Panc1 (cell line): ENCODE measurements around the gene NR2F1. TPM values are rescaled to one million over a fixed set of nuclear protein-coding genes. Genes with fewer than 3 reads are reported as not detected.

Experiments used
- ATAC-seq: fragments of 200-7000 bp; cut with Tn5 transposase; 2 replicates; pipeline ENCODE4 v1.9.1; 2020; ENCODE audit warnings: mild to moderate bottlenecking, moderate library complexity
- BruUV-seq: library from RNA; stranded (reverse); fragments of 400-500 nt; replicated peaks from 2 replicates; lab custom pipeline; 2021; lab: Mats Ljungman, UMichigan
- CTCF ChIA-PET: fragments of 300-600 bp; sonication (Branson Sonifier 250); formaldehyde crosslinking; loops from one replicate; lab custom pipeline; 2022; ENCODE audit warnings: antibody characterized with exemption; lab: Charles Lee
- POLR2A ChIA-PET: fragments of 300-600 bp; sonication (Branson Sonifier 250); formaldehyde crosslinking; loops from one replicate; lab custom pipeline; 2022; ENCODE audit warnings: antibody characterized with exemption; lab: Charles Lee
- DNase-seq: peaks from one replicate; pipeline ENCODE4 v3.0.0-alpha.2; 2010; ENCODE audit warnings: low read depth, low spot score
- H3K27ac ChIP-seq: 2 replicates; pipeline ENCODE4 v1.5.1; 2011; ENCODE audit warnings: mild to moderate bottlenecking, low read length, inconsistent platforms
- H3K27me3 ChIP-seq: fragments of 200-500 bp; sonication (Bioruptor generic); 2 replicates; pipeline ENCODE4 v1.6.0; 2014; ENCODE audit warnings: low read length, inconsistent platforms; ENCODE audit not compliant: control insufficient read depth, insufficient read depth
- H3K36me3 ChIP-seq: fragments of 200-500 bp; sonication (Bioruptor generic); 2 replicates; pipeline ENCODE4 v1.5.1; 2014; ENCODE audit warnings: inconsistent platforms, mild to moderate bottlenecking, low read length, moderate library complexity; ENCODE audit not compliant: control insufficient read depth, insufficient read depth
- H3K4me1 ChIP-seq: 2 replicates; pipeline ENCODE4 v1.5.1; 2011; ENCODE audit warnings: inconsistent platforms, mild to moderate bottlenecking, low read length, moderate library complexity; ENCODE audit not compliant: control insufficient read depth, insufficient read depth
- H3K4me3 ChIP-seq, 2 experiments: 2 replicates each; pipeline ENCODE4 v1.5.1; 2011 to 2012; ENCODE audit warnings: low read depth in 2 of 2, low read length in 2 of 2, mild to moderate bottlenecking in 2 of 2, inconsistent platforms in 1 of 2, moderate library complexity in 1 of 2
- H3K9me3 ChIP-seq: fragments of 200-500 bp; sonication (Bioruptor generic); 2 replicates; pipeline ENCODE4 v1.5.1; 2014; ENCODE audit warnings: low read depth, mild to moderate bottlenecking, inconsistent platforms, low read length, moderate library complexity; ENCODE audit not compliant: control insufficient read depth, insufficient read depth
- CTCF ChIP-seq: fragments of 450-650 bp; IDR thresholded peaks from 2 replicates; pipeline ENCODE4 v1.5.1; 2017; ENCODE audit warnings: mild to moderate bottlenecking
- POLR2AphosphoS5 ChIP-seq: IDR thresholded peaks from 2 replicates; pipeline ENCODE4 v1.6.1; 2012; ENCODE audit warnings: mild to moderate bottlenecking, low read depth, low read length, moderate library complexity
- REST ChIP-seq, 2 experiments: IDR thresholded peaks; 2 replicates each; pipeline ENCODE4 v1.6.1; 2011 to 2012; ENCODE audit warnings: low read depth in 2 of 2, control low read depth in 1 of 2, low read length in 1 of 2, mild to moderate bottlenecking in 1 of 2, moderate library complexity in 1 of 2; ENCODE audit not compliant: insufficient read depth in 1 of 2
- SIN3A ChIP-seq: IDR thresholded peaks from 2 replicates; pipeline ENCODE4 v1.6.1; 2012; ENCODE audit warnings: low read depth, mild to moderate bottlenecking, low read length, moderate library complexity, borderline replicate concordance; ENCODE audit not compliant: insufficient read depth
- TCF7L2 ChIP-seq: IDR thresholded peaks from 2 replicates; pipeline ENCODE4 v1.6.1; 2011; ENCODE audit warnings: mild to moderate bottlenecking, low read depth, low read length, inconsistent platforms
- in situ Hi-C: cut with HindIII; loops from 2 replicates; pipeline ENCODE4 v1.10.0; 2016; ENCODE audit warnings: low sequenced_read_pairs, low pct_unique_long_range_greater_than_20kb
- intact Hi-C: fragments of 100-400 bp; cut with micrococcal nuclease; formaldehyde crosslinking; loops from one replicate; pipeline ENCODE4 v1.10.0; 2022; ENCODE audit not compliant: unreplicated experiment
- total RNA-seq: library from RNA; stranded (reverse); gene quantifications from one replicate; pipeline ENCODE4 v1.2.1, GENCODE V29; 2021; ENCODE audit not compliant: unreplicated experiment

The NR2F1 gene
- total RNA-seq, 1 experiment from 2014 or later: 49.5 TPM

GRCh38 chr5:93609762-93610161 lies 26.7 kb downstream of the NR2F1 start:
- H3K4me3 ChIP-seq: no peak overlapping the region
- DNase-seq (no peak), ATAC-seq (no peak)
- intact Hi-C loops: loop anchor here (5.0 to 10.0 kb wide), 2 partner anchors 193 to 305 kb away; no protein-coding TSS in a partner anchor
- ChIA-PET CTCF (no interaction called here), POLR2A (no interaction called here)
- H3K9me3 ChIP-seq: no peaks in the 10 kb centered on the region
- H3K27me3 ChIP-seq: peaks cover 44% of the 10 kb centered on the region
- H3K27ac ChIP-seq: no peak overlapping the region
- no peak for TF ChIP-seq CTCF
- no peak for TF ChIP-seq POLR2AphosphoS5
- TF ChIP-seq REST (IDR thresholded peaks at IDR 0.05; ENCODE audit: insufficient read depth in 1 of 2, low read depth in 2 of 2, low read length in 1 of 2): no peak
- TF ChIP-seq TCF7L2: no peak
- TF ChIP-seq SIN3A: no peak
- peaks cover 17% of the 10 kb centered on the region for H3K4me1 ChIP-seq
- BruUV-seq: no TSS peak
- in situ Hi-C loops: loop anchor here (25.0 kb wide), 1 partner anchor 203 kb away; no protein-coding TSS in a partner anchor
- no peaks in the 10 kb centered on the region; the same call in 1 of the 2 replicates for H3K36me3 ChIP-seq

- H3K27me3 ChIP-seq: peaks cover 44% of the 10 kb centered on the region
- DNase-seq (no peak), ATAC-seq (no peak)
- POLR2A ChIA-PET: no interaction called here
- CTCF ChIA-PET: no interaction called here
- H3K36me3 ChIP-seq: no peaks in the 10 kb centered on the region; the same call in 1 of the 2 replicates
- in situ Hi-C loops (loop anchor here (25.0 kb wide), 1 partner anchor 202 kb away; no protein-coding TSS in a partner anchor), intact Hi-C loops (loop anchor here (10.0 kb wide), 1 partner anchor 304 kb away; no protein-coding TSS in a partner anchor)
- no peak overlapping the region for H3K27ac ChIP-seq
- H3K4me3 ChIP-seq: no peak overlapping the region
- no peak for TF ChIP-seq SIN3A
- TF ChIP-seq REST (IDR thresholded peaks at IDR 0.05; ENCODE audit: insufficient read depth in 1 of 2, low read depth in 2 of 2, low read length in 1 of 2): no peak
- TF ChIP-seq POLR2AphosphoS5: no peak
- TF ChIP-seq TCF7L2: no peak
- no peak for TF ChIP-seq CTCF
- peaks cover 17% of the 10 kb centered on the region for H3K4me1 ChIP-seq
- no peaks in the 10 kb centered on the region for H3K9me3 ChIP-seq
- no TSS peak for BruUV-seq
These were observed 27.7 kb downstream of the NR2F1 start for GRCh38 chr5:93610581-93611272.
